OCI-LY1 (cell line): ENCODE measurements around the gene RIN3.

Source experiments
- H2AFZ ChIP-seq: fragments of 200-600 bp; sonication (generic), shearing (Covaris generic); 2 replicates; pipeline ENCODE4 v1.6.0; 2014; ENCODE audit warnings: antibody characterized with exemption, mild to moderate bottlenecking, low read length
- H3F3A ChIP-seq: fragments of 200-600 bp; sonication (generic), shearing (Covaris generic); 2 replicates; pipeline ENCODE4 v1.6.0; 2014; ENCODE audit warnings: mild to moderate bottlenecking, antibody characterized with exemption, low read length, moderate library complexity; ENCODE audit not compliant: insufficient read depth
- H3K27ac ChIP-seq: fragments of 200-600 bp; sonication (generic); 2 replicates; pipeline ENCODE4 v1.5.1; 2014; ENCODE audit warnings: low read length, mixed run types, mild to moderate bottlenecking, low read depth; ENCODE audit not compliant: poor library complexity, severe bottlenecking
- H3K27me3 ChIP-seq: fragments of 200-600 bp; sonication (generic); 2 replicates; pipeline ENCODE4 v1.6.0; 2014; ENCODE audit warnings: antibody characterized with exemption, mild to moderate bottlenecking, low read length, moderate library complexity; ENCODE audit not compliant: insufficient read depth
- H3K36me3 ChIP-seq: fragments of 200-600 bp; sonication (generic); 2 replicates; pipeline ENCODE4 v1.6.1; 2014; ENCODE audit warnings: mild to moderate bottlenecking, antibody characterized with exemption, low read length, moderate library complexity, mixed read lengths; ENCODE audit not compliant: insufficient read depth
- H3K4me1 ChIP-seq: fragments of 200-600 bp; sonication (generic); 2 replicates; pipeline ENCODE4 v1.5.1; 2014; ENCODE audit warnings: mild to moderate bottlenecking, low read length, moderate library complexity; ENCODE audit not compliant: insufficient read depth, severe bottlenecking
- H3K4me2 ChIP-seq: fragments of 200-600 bp; sonication (generic), shearing (Covaris generic); 2 replicates; pipeline ENCODE4 v1.6.1; 2014; ENCODE audit warnings: low read length
- H3K4me3 ChIP-seq: fragments of 200-600 bp; sonication (generic); 2 replicates; pipeline ENCODE4 v1.5.1; 2014; ENCODE audit warnings: low read length, low read depth, mild to moderate bottlenecking, mixed read lengths; ENCODE audit not compliant: poor library complexity, severe bottlenecking
- H3K79me2 ChIP-seq: fragments of 200-600 bp; shearing (Covaris generic); 2 replicates; pipeline ENCODE4 v1.6.1; 2016; ENCODE audit warnings: mixed run types, low read length, mixed read lengths; ENCODE audit not compliant: insufficient read depth
- H3K9ac ChIP-seq: fragments of 200-600 bp; sonication (generic), shearing (Covaris generic); 2 replicates; pipeline ENCODE4 v1.6.1; 2014; ENCODE audit warnings: mild to moderate bottlenecking, low read length, mixed read lengths
- H3K9me2 ChIP-seq: fragments of 200-600 bp; sonication (generic), shearing (Covaris generic); 2 replicates; pipeline ENCODE4 v1.6.1; 2014; ENCODE audit warnings: low read depth, mild to moderate bottlenecking, low read length, mixed read lengths
- H3K9me3 ChIP-seq: fragments of 200-600 bp; shearing (Covaris generic); 2 replicates; pipeline ENCODE4 v1.6.1; 2014; ENCODE audit warnings: low read length, mixed read lengths
- H4K20me1 ChIP-seq: fragments of 200-600 bp; sonication (generic), shearing (Covaris generic); 2 replicates; pipeline ENCODE4 v1.6.0; 2016; ENCODE audit warnings: mild to moderate bottlenecking, low read length; ENCODE audit not compliant: insufficient read depth
- CTCF ChIP-seq: fragments of 200-600 bp; sonication (generic), shearing (Covaris generic); IDR thresholded peaks from 2 replicates; pipeline ENCODE4 v1.5.1; 2017; ENCODE audit warnings: mild to moderate bottlenecking, antibody characterized with exemption, low read length, moderate library complexity, mixed read lengths
- EZH2 ChIP-seq: fragments of 200-600 bp; sonication (generic), shearing (Covaris generic); IDR thresholded peaks from 2 replicates; pipeline ENCODE4 v1.8.0; 2017; ENCODE audit warnings: borderline replicate concordance, mixed run types, mild to moderate bottlenecking, antibody characterized with exemption, low read length, moderate library complexity, mixed read lengths

Gene RIN3

GRCh38 chr14:92584816-92585215 is 71.2 kb downstream of the RIN3 start:
- Histone ChIP-seq H3K9me3 (no peaks in the 10 kb centered on the region), H3K4me1 (no peaks in the 10 kb centered on the region), H3K9ac (no peak overlapping the region), H3K36me3 (no peaks in the 10 kb centered on the region), H4K20me1 (no peaks in the 10 kb centered on the region), H3K79me2 (no peaks in the 10 kb centered on the region), H3F3A (no peaks in the 10 kb centered on the region), H3K4me3 (no peak overlapping the region), H3K27ac (no peak overlapping the region), H3K9me2 (no peaks in the 10 kb centered on the region), H2AFZ (no peak overlapping the region), H3K27me3 (no peaks in the 10 kb centered on the region), H3K4me2 (no peak overlapping the region)
- TF ChIP-seq EZH2 (no peak), CTCF (no peak)

GRCh38 chr14:92585981-92586937 is 72.7 kb downstream of the RIN3 start:
- Histone ChIP-seq H3K4me2 (no peak overlapping the region), H2AFZ (no peak overlapping the region), H3K27ac (no peak overlapping the region), H3K9ac (no peak overlapping the region), H3K9me2 (no peaks in the 10 kb centered on the region), H3F3A (no peaks in the 10 kb centered on the region), H3K4me3 (no peak overlapping the region), H3K27me3 (no peaks in the 10 kb centered on the region), H3K4me1 (no peaks in the 10 kb centered on the region), H3K9me3 (no peaks in the 10 kb centered on the region), H3K79me2 (no peaks in the 10 kb centered on the region), H4K20me1 (no peaks in the 10 kb centered on the region), H3K36me3 (no peaks in the 10 kb centered on the region)
- TF ChIP-seq EZH2: no peak
- TF ChIP-seq CTCF: no peak

GRCh38 chr14:92586963-92587699 is 73.5 kb downstream of the RIN3 start:
- H2AFZ ChIP-seq: no peak overlapping the region
- H3K36me3 ChIP-seq: no peaks in the 10 kb centered on the region
- no peak overlapping the region for H3K4me2 ChIP-seq
- no peaks in the 10 kb centered on the region for H3F3A ChIP-seq
- no peaks in the 10 kb centered on the region for H3K9me3 ChIP-seq
- no peaks in the 10 kb centered on the region for H3K9me2 ChIP-seq
- no peaks in the 10 kb centered on the region for H3K4me1 ChIP-seq
- TF ChIP-seq EZH2: no peak
- H4K20me1 ChIP-seq: no peaks in the 10 kb centered on the region
- no peaks in the 10 kb centered on the region for H3K27me3 ChIP-seq
- no peak overlapping the region for H3K4me3 ChIP-seq
- no peak overlapping the region for H3K9ac ChIP-seq
- H3K27ac ChIP-seq: no peak overlapping the region
- H3K79me2 ChIP-seq: no peaks in the 10 kb centered on the region
